Hindlimb muscle (tissue), 1 donor: ENCODE data around the gene PLXNA2. TPM values are rescaled to one million over a fixed set of nuclear protein-coding genes. Genes with fewer than 3 reads are reported as not detected.

Experiments used
- DNase-seq: peaks from one replicate; pipeline ENCODE4 v3.0.0-alpha.2; 2013
- polyA plus RNA-seq: library from polyadenylated mRNA; unstranded; fragments of 120-200 nt; gene quantifications from one replicate; pipeline ENCODE4 v1.2.1, GENCODE V29; 2013; ENCODE audit not compliant: insufficient read length

PLXNA2 gene, protein sequence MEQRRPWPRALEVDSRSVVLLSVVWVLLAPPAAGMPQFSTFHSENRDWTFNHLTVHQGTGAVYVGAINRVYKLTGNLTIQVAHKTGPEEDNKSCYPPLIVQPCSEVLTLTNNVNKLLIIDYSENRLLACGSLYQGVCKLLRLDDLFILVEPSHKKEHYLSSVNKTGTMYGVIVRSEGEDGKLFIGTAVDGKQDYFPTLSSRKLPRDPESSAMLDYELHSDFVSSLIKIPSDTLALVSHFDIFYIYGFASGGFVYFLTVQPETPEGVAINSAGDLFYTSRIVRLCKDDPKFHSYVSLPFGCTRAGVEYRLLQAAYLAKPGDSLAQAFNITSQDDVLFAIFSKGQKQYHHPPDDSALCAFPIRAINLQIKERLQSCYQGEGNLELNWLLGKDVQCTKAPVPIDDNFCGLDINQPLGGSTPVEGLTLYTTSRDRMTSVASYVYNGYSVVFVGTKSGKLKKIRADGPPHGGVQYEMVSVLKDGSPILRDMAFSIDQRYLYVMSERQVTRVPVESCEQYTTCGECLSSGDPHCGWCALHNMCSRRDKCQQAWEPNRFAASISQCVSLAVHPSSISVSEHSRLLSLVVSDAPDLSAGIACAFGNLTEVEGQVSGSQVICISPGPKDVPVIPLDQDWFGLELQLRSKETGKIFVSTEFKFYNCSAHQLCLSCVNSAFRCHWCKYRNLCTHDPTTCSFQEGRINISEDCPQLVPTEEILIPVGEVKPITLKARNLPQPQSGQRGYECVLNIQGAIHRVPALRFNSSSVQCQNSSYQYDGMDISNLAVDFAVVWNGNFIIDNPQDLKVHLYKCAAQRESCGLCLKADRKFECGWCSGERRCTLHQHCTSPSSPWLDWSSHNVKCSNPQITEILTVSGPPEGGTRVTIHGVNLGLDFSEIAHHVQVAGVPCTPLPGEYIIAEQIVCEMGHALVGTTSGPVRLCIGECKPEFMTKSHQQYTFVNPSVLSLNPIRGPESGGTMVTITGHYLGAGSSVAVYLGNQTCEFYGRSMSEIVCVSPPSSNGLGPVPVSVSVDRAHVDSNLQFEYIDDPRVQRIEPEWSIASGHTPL (N-terminal part only)
- 43.8 TPM for polyA plus RNA-seq

DNA sequence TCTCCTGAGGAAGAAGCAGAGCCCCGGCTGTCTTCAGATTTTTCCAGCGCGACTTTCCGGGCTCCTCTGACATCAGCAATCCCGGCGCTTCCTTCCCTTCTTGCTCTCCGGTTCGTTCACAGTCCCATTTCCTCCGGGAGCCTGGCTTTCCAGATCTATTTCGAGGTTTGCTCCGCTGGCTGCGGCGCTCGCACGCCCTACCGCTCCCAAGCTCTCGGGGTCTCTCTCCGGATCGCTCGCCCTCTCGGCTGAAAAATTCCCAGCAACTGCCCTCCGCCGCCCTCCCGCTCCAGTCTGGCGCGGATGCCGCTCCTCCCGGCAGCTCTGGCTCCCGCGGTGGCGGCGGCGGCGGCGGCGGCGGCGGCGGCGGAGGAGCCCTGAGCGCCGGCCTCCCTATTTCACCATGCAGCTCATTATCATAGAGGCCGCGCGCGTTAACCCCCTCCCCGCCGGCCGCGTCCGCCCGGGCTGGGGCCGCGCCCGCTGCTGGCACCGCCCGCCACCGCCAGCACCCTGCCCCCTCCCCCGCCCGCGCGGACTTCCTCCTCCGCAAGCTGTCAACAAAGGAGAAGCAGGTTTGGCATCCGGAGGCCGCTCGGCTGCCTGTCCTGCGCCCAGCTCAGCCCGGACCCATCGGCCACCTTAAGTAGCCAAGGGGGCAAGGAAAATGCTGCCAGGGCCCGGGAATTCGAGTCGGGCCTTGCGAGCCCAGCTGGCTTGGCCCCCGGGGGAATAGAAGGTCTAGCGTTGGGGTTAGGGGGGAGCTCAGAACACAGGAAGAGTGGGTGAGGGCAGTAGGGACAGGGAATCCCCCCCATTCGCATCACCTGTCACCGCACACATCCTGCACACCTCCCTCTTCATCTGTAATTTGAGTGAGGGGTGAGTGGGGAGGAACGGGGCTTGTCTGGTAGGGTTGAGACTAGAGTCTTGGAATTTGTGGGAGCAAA, at the start of gene PLXNA2:
Gene PLXNA2 (minus strand): TSS at position 418 of the 950 bp plus-strand sequence. CDS start 26,462 bp downstream, outside the sequence.
- DNase-seq: peak; percentile 62

DNA sequence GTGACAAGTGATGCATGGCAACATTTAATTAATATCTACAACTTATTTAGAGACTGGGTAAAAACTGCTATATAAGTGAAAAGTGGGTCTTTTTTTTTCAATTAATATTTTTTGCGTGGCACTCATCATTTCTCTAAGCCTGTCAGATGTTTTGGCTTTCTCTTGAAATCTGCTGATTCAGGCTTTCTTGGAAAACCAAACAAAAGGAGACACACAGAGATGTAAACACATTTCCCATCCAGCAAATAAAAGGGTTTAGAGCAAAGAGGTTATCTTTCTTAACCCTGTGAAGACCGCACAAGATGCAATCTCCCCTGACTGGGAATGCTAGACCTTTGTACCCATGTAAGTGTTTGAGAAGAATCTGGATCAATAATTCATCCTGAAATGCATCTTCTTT, 48.7 kb upstream of the PLXNA2 start:
- no peak for DNase-seq

DNA sequence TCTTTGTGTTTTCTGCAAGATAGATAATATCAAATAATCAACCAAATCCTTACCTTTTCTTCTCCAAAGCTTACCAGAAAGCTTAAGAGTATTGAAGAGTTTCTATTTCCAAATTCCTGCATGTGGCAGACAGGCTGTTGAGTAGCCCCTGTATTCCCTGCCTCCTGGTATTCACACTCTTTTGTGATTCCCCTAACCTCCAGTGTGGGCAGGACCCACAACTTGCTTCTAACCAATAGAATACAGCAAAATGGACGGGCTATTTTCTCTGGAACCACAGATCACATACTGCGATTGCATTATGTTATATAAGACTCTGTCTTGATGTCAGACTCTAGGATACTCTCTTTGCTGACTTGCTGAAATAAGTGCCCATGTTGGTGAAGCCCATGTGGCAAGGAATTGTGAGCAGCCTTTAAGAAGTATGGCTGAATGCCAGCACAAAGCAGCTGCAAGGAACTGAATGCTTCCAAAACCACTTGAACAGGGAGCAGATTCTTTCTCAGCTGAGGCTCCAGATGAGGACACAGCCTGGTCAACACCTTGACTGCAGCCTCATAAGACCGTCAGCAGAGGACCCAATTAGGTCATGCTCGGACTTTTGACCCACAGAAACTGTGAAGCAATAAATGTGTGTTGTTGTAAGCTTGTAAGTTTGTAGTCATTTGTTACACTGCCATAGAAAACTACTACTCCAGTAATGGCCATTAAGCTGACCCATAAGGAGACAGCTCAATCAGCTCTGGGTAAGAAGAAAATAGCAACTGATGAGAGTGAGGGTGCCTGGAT, 47.9 kb upstream of the PLXNA2 start:
- DNase-seq: no peak

DNA sequence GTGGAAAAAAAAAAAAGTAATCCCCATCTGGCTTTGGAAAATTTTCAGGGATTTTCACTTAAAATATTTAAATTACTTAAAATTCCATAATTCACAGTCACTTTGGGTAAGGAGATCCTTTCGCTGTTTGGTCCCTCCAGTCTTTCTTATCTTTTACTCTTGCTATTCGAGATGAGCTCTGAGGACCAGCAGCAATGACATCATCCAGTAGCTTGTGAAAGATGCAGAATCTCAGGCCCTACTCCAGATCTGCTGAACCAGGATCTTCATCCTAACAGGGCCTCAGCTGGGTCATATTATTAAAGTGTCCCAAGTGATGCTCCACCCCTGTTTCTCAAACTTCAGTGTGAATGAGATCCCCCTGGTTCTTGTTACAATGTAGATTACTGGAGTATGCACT, 46.9 kb upstream of the PLXNA2 start:
- no peak for DNase-seq

DNA sequence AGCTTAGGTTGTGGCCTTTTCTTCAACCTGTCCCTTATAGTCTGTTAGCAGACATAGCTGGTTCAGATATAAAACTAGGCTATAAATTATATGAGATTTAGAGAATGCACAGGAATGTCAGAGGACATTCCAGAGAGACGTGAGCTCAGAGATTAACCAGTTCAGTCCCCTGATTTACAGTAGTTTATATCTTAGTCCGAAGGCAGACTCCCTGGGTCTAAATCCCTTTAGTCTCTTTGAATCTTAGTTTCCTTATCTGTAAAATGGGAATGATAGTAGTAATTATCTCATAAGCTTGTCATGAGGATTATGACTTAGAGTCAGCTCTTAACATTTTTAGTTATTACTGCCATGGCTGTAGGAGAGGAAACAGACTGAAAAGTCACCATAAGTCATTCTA, 45.5 kb upstream of the PLXNA2 start:
- DNase-seq: no peak

DNA sequence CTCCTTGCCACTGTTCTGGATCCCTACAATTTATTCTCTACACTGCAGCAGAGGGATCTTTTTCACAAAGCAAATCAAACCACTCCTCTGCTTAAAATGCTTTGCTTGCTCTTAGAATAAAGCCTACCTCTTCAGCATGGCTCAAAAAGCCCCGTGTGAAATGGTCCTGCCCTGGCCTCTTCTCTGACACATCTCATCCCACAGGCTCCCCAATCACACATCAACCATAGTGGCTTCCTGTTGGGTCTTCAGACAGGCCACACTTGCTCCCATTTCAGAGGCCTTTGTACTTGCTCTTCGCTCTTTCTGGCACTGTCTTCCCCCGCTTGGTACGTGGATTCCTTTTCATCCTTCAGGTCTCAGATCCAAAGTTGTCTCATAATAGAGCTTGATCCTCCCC, 44.3 kb upstream of the PLXNA2 start:
- DNase-seq: no peak

DNA sequence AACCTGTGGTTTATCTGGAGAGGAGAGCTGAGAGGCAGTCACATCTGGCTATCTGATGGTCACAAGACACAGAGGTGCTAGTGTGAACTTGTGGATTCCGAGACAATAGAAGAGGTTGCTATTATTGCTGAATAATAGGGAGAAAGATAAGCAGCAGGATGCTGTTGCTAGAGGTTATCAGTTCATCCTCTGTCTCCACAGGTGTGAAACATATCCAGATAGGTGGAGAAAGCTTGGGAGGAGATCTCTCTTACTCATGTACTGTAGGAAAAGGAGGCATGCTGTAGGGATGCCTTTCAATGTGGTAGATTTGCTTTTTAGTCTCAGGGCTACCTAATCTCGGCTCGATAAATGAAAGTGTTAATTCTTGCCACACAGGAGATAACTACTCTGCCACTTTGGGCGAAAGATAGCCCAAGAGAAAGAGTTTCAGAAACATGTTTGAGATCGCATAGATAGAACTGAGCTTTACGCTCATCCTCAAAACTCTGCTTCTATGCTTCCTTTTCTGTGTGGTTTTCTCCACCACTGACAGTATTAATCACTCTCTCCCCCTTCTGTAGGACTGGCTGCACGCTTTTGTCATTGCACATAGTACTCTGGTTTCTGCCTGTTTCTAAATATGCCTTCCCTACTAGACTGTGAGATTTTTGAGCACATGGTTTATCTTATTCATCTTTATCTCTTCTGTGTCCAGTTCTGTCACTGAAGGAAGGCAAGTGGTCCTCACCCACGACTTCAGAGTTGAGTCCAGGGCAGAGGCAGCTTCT, 36.7 kb upstream of the PLXNA2 start:
- no peak for DNase-seq

DNA sequence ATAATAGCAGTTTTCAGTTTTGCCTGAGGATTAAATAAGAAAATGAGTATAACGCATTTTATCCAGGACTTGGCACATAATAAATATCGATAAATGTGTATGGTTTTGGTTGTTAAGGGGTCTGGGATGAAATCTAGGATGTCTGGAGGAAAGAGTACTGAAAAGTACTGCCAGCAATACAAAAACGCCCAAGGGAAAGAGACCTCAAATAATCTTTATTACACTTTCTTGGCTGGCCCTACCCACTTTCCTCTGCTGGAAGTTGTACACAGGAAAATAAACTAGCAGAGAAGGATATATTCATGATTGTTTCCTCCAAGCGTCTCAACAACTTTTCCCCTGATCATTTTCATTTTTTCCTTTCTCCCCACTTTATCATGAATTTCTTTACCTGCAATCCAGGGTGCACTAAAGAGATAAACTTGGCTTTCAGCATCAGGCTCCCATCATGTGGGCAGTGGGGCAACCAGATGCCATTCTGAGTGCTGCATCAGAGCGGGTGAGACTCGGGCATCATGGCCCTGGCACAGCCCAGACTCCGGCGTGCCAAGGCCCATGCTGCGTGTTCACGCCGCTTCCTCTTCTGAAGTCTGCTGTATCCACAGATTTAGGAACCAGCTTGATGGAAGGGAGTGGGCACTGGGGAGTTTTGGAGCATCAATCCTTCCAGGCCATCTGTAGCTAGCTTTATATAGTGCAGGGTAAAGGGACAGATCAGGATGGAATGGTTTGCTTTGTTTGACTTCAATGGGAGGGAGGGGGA, 35.8 kb upstream of the PLXNA2 start:
- DNase-seq: no peak

DNA sequence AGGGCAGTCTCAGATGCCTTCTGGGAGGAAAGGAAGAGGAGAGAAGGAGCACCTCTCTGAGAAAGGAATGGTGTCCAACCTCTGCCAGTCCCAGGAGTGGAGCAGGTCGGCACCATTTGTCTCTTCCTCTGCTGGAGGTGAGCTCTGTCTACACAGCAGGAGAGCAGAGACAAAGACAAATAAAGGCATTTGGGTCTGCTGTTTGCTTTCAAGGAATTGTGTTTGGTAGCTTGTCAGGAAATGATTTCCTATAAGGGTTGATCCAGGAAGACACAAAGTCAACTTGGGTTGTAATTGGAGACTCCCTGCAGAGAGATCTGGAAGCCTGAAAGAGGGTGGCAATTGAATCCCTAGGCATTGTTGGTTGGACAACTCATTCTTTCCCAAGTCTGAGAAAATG, 34.5 kb upstream of the PLXNA2 start:
- no peak for DNase-seq

DNA sequence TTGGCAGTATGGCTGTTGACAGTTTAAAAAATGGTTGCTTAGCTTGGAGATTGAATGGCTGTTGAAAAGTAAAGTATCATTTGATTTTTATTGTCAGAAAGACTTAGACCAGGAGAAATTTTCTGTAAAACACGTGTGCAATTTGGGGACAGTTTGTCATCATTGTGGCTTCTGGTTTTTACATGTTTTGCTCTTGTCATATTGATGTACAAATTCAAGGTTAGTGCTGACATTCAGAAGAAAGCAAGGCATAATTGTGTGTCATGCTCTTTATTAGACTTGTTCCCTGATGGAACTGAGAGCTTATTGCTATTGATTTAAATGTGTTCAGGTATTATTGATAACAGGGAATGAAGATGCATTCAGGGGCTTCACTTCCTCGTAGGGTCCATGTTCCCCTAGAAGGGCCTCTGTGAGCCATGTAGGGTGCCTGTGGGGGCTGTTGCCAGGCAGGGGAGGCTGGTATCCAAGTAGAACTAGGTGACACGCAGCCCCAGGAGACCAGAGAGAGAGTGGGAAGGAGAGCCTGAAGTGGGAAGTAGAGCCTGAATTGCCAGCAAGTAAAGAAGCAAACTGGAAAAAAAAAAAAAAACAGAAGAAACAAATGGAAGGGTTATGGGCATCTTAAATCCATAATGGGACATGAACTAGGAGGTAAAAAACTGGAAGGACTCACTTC, 32.7 kb upstream of the PLXNA2 start:
- DNase-seq: no peak

DNA sequence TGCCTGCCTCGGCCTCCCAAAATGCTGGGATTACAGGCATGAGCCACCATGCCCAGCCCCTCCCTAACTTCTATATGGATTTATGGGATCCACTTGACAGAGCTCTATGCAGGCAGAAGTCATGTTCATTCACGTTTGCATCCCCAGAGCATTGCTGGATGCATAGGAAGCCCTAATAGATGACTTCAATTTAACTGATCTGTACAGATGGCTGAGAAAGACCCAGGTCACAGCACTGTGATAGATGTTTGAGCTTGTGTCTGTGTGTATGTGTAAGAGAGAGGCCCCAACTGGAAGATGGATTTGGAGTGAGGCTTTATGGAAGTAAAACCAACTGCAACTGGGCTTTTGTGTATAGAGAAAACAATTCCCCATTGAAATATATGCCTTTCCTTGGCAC, 30.9 kb upstream of the PLXNA2 start:
- no peak for DNase-seq

DNA sequence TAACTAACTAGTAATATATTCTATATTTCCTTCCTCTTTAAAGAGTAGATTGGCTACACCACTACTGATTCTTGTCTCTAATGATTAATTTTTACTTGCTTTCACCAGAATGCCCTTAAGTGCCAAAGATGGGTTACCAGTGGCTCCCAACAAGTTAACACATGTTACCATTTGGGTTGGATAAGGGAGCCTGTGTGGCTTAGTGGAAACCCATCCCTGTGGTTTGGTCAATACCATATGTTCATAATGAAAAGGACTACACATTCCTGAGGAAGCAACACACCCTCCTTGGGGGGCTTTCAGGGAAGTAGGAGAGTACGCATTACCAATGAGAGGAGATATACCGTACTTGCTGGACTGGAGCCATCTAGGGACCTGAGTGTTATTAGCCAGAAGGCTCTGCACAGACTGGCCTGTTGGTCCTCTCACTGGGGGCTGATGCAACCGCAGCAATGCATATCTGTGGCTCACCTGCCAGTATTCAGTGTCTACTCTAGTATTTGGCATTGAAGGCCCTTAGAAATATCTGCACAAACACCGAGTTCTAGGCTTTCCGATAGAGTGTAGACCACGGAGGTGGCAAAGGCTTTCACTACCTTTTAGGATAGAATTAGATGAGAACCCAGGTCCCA, 29.3 kb upstream of the PLXNA2 start:
- no peak for DNase-seq

DNA sequence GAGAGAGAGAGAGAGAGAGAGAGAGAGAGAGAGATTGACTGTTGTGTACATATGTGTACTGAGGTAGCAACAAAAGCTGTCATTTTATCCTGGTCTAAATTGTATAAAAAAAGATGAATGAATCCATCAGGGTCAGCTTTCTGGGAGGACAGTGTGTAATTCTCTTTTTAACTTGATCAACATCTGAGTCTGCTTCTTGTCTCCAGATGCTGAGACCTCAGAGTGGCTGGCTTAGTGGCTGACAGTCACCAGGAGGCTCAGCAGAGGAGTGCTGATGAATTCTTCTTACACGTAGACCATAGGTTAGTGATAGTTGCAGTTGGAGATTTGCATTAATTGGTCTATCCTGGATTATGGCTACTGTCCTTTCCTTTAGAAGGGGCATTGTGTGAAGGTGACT, 28.5 kb upstream of the PLXNA2 start:
- DNase-seq: no peak

DNA sequence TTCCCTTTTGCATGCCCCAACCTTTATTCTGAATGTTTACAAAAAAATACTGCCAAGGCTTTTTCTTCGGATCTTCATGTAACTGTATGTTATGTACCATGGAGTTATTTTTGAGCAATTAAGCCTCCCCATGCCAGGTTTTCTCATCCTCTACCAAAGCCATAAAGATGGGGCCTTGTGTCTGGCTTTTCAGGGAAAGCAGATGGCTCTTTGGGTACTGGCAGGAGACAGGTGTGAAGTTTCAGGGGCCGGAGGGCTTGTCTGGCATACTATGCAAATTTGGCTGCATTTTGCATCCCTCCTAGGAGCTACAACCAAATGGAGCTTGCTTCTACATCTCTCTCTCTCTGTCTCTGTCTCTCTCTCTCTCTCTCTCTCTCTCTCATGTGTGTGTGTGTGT, 28.1 kb upstream of the PLXNA2 start:
- no peak for DNase-seq

DNA sequence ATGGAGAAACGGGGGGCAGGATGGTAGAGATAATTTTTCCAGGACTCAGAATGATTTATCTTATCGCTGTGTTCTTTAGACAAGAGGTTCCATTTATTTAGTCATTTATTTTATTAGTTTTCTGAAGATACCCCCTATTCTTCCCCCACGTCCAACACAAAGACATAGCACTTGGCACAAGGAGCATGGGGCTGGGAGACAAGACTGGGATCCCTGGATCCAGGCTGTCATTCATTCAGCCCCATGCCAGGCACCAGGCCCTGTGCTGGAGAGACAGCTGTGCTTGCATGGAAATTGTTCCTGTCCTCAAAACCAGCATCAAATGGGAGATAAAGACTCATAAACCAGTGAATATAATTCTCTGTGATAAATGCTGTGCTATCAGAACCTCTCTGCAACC, 27.1 kb upstream of the PLXNA2 start:
- no peak for DNase-seq

DNA sequence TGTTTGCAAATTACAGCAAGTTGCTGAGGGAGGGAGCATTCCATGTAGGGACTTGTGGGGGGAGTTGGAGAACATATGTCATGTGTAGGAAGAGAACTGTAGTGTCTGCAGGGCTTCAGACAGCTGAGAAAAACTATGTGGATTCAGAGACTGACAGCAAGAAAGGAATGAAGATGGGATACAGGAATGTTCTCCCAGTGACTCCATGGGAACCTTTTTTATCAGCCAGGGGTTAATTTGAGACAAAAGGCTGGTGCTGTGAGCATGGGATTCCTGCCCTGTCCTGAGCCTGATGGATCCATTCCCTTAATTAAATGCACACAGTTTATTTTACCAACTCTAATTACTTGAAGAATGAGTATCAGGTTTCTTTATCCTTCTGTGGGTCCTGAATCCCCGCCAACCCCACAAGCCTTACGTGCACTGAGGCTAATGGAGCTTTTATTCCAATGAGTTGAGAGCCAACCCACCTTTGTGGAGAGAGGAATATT, 26.5 kb upstream of the PLXNA2 start:
- no peak for DNase-seq

DNA sequence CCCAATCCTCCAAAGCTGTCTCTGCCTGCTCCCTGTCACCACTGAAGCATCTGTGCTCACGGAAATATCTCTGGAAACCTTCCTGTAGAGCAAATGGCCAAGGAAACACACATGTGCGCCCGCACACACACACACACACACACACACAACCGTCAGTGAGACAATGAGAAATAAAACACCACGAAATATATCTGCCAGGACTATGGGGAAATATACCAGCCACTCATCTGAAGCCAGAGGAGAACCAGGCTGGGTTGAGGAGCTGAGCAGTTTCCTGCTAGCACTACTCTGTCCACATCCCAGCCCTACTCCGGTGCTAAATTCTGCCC, 25.1 kb upstream of the PLXNA2 start:
- DNase-seq: no peak

DNA sequence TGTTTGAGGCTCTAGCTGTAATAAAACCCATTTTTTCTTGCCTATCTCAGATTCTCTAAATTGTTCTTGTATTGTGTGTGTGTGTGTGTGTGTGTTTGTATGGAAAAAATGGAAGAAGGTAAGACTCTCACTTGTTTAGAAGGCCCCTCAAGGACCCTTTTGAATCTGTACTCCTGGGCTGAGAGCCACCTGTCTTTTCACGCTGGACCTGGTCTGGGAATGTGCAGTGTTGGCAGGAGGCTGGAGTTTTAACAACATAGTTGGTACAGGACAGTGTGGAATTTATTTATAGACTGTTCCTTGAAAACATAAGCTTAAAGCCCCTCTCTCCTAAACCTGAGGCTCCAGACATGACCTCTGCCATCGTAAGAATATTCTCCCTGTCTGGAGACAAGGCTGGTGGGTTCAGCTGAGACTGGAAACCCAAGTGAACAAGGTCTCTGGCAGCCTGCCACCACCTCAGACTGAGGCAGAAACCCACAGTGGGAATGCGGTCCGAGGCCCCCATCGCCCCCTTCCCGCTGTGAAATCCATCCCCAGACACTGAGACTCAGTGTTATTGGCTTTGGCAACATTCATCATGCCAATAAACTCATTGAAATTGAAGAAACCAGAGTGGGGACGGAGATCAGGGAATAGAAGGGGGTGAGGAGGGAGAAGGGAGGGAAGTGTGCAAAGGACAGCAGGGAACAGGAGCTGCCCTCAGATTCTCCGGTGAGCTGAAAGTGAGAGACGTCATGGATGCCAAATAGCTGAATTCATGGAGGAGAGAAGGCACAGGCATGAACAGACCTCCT, 24.6 kb upstream of the PLXNA2 start:
- no peak for DNase-seq
